Activated T-helper 2 cell treated with anti-CD3 and anti-CD28 coated beads, Interferon-gamma antibody, Interleukin-2, Interleukin-4, amounts not matched to agents 10 μg/mL and 5 μg/mL and 100 μg/mL, durations not matched to agents 14 hours and 24 hours and 36 hours (primary cell): ENCODE results near the gene MYORG. TPM values are rescaled to one million over a fixed set of nuclear protein-coding genes. Genes with fewer than 3 reads are reported as not detected.

Experiments
- DNase-seq: peaks from one replicate; pipeline ENCODE4 v3.0.0; 2021; ENCODE audit warnings: low spot score
- H3K27ac Mint-ChIP-seq: one replicate; pipeline ENCODE4 v1.8.0; 2021; ENCODE audit warnings: mixed read lengths
- H3K27me3 Mint-ChIP-seq: one replicate; pipeline ENCODE4 v1.8.0; 2021; ENCODE audit warnings: low read depth, mixed read lengths
- H3K36me3 Mint-ChIP-seq: one replicate; pipeline ENCODE4 v1.8.0; 2021; ENCODE audit warnings: low read depth, mixed read lengths
- H3K4me1 Mint-ChIP-seq: one replicate; pipeline ENCODE4 v1.8.0; 2021; ENCODE audit warnings: low read depth, mixed read lengths
- H3K4me3 Mint-ChIP-seq: one replicate; pipeline ENCODE4 v1.8.0; 2021; ENCODE audit warnings: low read depth, mild to moderate bottlenecking, moderate library complexity, mixed read lengths
- H3K9me3 Mint-ChIP-seq: one replicate; pipeline ENCODE4 v1.8.0; 2021; ENCODE audit warnings: mixed read lengths
- intact Hi-C: fragments of 100-400 bp; cut with micrococcal nuclease; formaldehyde crosslinking; loops from one replicate; pipeline ENCODE4 v1.15.1; 2023
- total RNA-seq: library from RNA; stranded (reverse); gene quantifications from 2 replicates; pipeline ENCODE4 v1.2.3, GENCODE V29; 2022

Gene MYORG
- total RNA-seq, 1 donor from 2014 or later, result 1.6 TPM

- Mint-ChIP-seq H3K4me1 (no peaks in the 10 kb centered on the region), H3K36me3 (no peaks in the 10 kb centered on the region), H3K27ac (no peak overlapping the region), H3K9me3 (no peaks in the 10 kb centered on the region), H3K4me3 (no peak overlapping the region), H3K27me3 (no peaks in the 10 kb centered on the region)
- intact Hi-C loops, result loop anchor here (5.0 kb wide), 1 partner anchor 192 kb away; no protein-coding TSS in a partner anchor
- no peak for DNase-seq
Measured at GRCh38 chr9:34400275-34400674, 23.6 kb upstream of the MYORG start.

GRCh38 chr9:34399729-34400128 is 23.0 kb upstream of the MYORG start:
- DNase-seq, result no peak
- no peak overlapping the region for H3K4me3 Mint-ChIP-seq
- no peak overlapping the region for H3K27ac Mint-ChIP-seq
- intact Hi-C loops, result loop anchor here (5.0 kb wide), 1 partner anchor 193 kb away; no protein-coding TSS in a partner anchor
- H3K9me3 Mint-ChIP-seq, result no peaks in the 10 kb centered on the region
- no peaks in the 10 kb centered on the region for H3K4me1 Mint-ChIP-seq
- no peaks in the 10 kb centered on the region for H3K36me3 Mint-ChIP-seq
- no peaks in the 10 kb centered on the region for H3K27me3 Mint-ChIP-seq

GRCh38 chr9:34398875-34399274 is 22.2 kb upstream of the MYORG start:
- Mint-ChIP-seq H3K4me3 (no peak overlapping the region), H3K4me1 (no peaks in the 10 kb centered on the region), H3K27ac (no peak overlapping the region), H3K9me3 (no peaks in the 10 kb centered on the region), H3K36me3 (no peaks in the 10 kb centered on the region), H3K27me3 (peaks cover 3% of the 10 kb centered on the region)
- intact Hi-C loops, result no loop called here
- DNase-seq, result no peak

GRCh38 chr9:34396276-34397214 is 19.8 kb upstream of the MYORG start:
- no peak overlapping the region for H3K27ac Mint-ChIP-seq
- DNase-seq, result no peak

GRCh38 chr9:34392511-34392910 is 15.8 kb upstream of the MYORG start:
- H3K27ac Mint-ChIP-seq, result no peak overlapping the region
- intact Hi-C loops, result no loop called here
- H3K9me3 Mint-ChIP-seq, result no peaks in the 10 kb centered on the region
- H3K4me3 Mint-ChIP-seq, result no peak overlapping the region
- H3K36me3 Mint-ChIP-seq, result no peaks in the 10 kb centered on the region
- H3K27me3 Mint-ChIP-seq, result peaks cover 24% of the 10 kb centered on the region
- H3K4me1 Mint-ChIP-seq, result no peaks in the 10 kb centered on the region
- DNase-seq, result no peak

More at GRCh38 chr9:34396276-34397214, 19.8 kb upstream of the MYORG start:
- Mint-ChIP-seq H3K4me1 (no peaks in the 10 kb centered on the region), H3K27me3 (peaks cover 12% of the 10 kb centered on the region), H3K36me3 (no peaks in the 10 kb centered on the region), H3K9me3 (no peaks in the 10 kb centered on the region), H3K4me3 (no peak overlapping the region)
- intact Hi-C loops, result no loop called here

GRCh38 chr9:34387239-34387638 is 10.5 kb upstream of the MYORG start:
- H3K36me3 Mint-ChIP-seq, result no peaks in the 10 kb centered on the region
- no peak overlapping the region for H3K27ac Mint-ChIP-seq
- no peaks in the 10 kb centered on the region for H3K4me1 Mint-ChIP-seq
- H3K4me3 Mint-ChIP-seq, result no peak overlapping the region
- intact Hi-C loops, result no loop called here
- no peaks in the 10 kb centered on the region for H3K9me3 Mint-ChIP-seq
- DNase-seq, result no peak
- peaks cover 28% of the 10 kb centered on the region for H3K27me3 Mint-ChIP-seq

GRCh38 chr9:34386656-34387055 is 10.0 kb upstream of the MYORG start:
- H3K4me3 Mint-ChIP-seq, result no peak overlapping the region
- intact Hi-C loops, result no loop called here
- H3K27me3 Mint-ChIP-seq, result peaks cover 25% of the 10 kb centered on the region
- H3K9me3 Mint-ChIP-seq, result no peaks in the 10 kb centered on the region
- no peaks in the 10 kb centered on the region for H3K4me1 Mint-ChIP-seq
- H3K27ac Mint-ChIP-seq, result no peak overlapping the region
- no peak for DNase-seq
- H3K36me3 Mint-ChIP-seq, result no peaks in the 10 kb centered on the region

GRCh38 chr9:34385561-34386230 is 9.0 kb upstream of the MYORG start:
- no peaks in the 10 kb centered on the region for H3K4me1 Mint-ChIP-seq
- H3K4me3 Mint-ChIP-seq, result no peak overlapping the region
- intact Hi-C loops, result no loop called here
- no peaks in the 10 kb centered on the region for H3K9me3 Mint-ChIP-seq
- DNase-seq, result no peak
- H3K36me3 Mint-ChIP-seq, result no peaks in the 10 kb centered on the region
- H3K27ac Mint-ChIP-seq, result no peak overlapping the region
- peaks cover 15% of the 10 kb centered on the region for H3K27me3 Mint-ChIP-seq

- Mint-ChIP-seq H3K4me3 (no peak overlapping the region), H3K36me3 (no peaks in the 10 kb centered on the region), H3K4me1 (peaks cover 5% of the 10 kb centered on the region), H3K27me3 (peaks cover 14% of the 10 kb centered on the region), H3K27ac (no peak overlapping the region), H3K9me3 (no peaks in the 10 kb centered on the region)
- DNase-seq, result no peak
- intact Hi-C loops, result no loop called here
Measured at GRCh38 chr9:34384368-34385165, 7.9 kb upstream of the MYORG start.

- peaks cover 8% of the 10 kb centered on the region for H3K4me1 Mint-ChIP-seq
Measured at GRCh38 chr9:34383904-34384303, 7.2 kb upstream of the MYORG start.

GRCh38 chr9:34382879-34383278 is 6.2 kb upstream of the MYORG start:
- intact Hi-C loops, result no loop called here
- Mint-ChIP-seq H3K4me1 (peaks cover 8% of the 10 kb centered on the region), H3K27ac (no peak overlapping the region), H3K27me3 (peaks cover 11% of the 10 kb centered on the region), H3K36me3 (no peaks in the 10 kb centered on the region), H3K9me3 (no peaks in the 10 kb centered on the region), H3K4me3 (no peak overlapping the region)
- no peak for DNase-seq

More at GRCh38 chr9:34383904-34384303, 7.2 kb upstream of the MYORG start:
- Mint-ChIP-seq H3K27ac (no peak overlapping the region), H3K4me3 (no peak overlapping the region), H3K27me3 (peaks cover 11% of the 10 kb centered on the region), H3K36me3 (no peaks in the 10 kb centered on the region), H3K9me3 (no peaks in the 10 kb centered on the region)
- intact Hi-C loops, result no loop called here
- no peak for DNase-seq

- Mint-ChIP-seq H3K4me1 (peaks cover 9% of the 10 kb centered on the region), H3K27ac (no peak overlapping the region), H3K27me3 (peaks cover 11% of the 10 kb centered on the region), H3K36me3 (no peaks in the 10 kb centered on the region), H3K9me3 (no peaks in the 10 kb centered on the region), H3K4me3 (no peak overlapping the region)
- intact Hi-C loops, result no loop called here
- no peak for DNase-seq
Measured at GRCh38 chr9:34382054-34382453, 5.4 kb upstream of the MYORG start.
